ENCODE results near the gene FYCO1.

- TF ChIP-seq CTCF (IDR thresholded peaks at IDR 0.05) (no peak), POLR2AphosphoS5 (IDR thresholded peaks at IDR 0.05) (no peak), POLR2A (IDR thresholded peaks at IDR 0.05) (no peak)
These were observed 30.4 kb downstream of the FYCO1 start for GRCh38 chr3:45965253-45965652.
